Neural progenitor cell (in vitro differentiated cells): ENCODE data around the gene SLC5A4. TPM values are rescaled to one million over a fixed set of nuclear protein-coding genes. Genes with fewer than 3 reads are reported as not detected.

ENCODE experiments used
- DNase-seq: peaks from one replicate; pipeline ENCODE4 v3.0.0-alpha.2; 2016; ENCODE audit warnings: low spot score
- H2AFZ ChIP-seq: fragments of 200-600 bp; sonication (generic); replicated peaks from 2 replicates; pipeline ENCODE4 v1.6.1; 2016; ENCODE audit warnings: antibody characterized with exemption
- H3F3A ChIP-seq: fragments of 200-600 bp; sonication (generic); 2 replicates; pipeline ENCODE4 v1.6.1; 2016; ENCODE audit warnings: antibody characterized with exemption, low read depth
- H3K27ac ChIP-seq: fragments of 200-600 bp; sonication (generic); 2 replicates; pipeline ENCODE4 v1.5.1; 2016; ENCODE audit warnings: mild to moderate bottlenecking
- H3K27me3 ChIP-seq: fragments of 200-600 bp; sonication (generic); 2 replicates; pipeline ENCODE4 v1.6.1; 2016; ENCODE audit warnings: mild to moderate bottlenecking, moderate library complexity
- H3K36me3 ChIP-seq: fragments of 200-600 bp; sonication (generic); 2 replicates; pipeline ENCODE4 v1.5.1; 2016
- H3K4me1 ChIP-seq: fragments of 200-600 bp; sonication (generic); 2 replicates; pipeline ENCODE4 v1.6.1; 2016; ENCODE audit warnings: mixed run types
- H3K4me2 ChIP-seq: fragments of 200-600 bp; sonication (generic); 2 replicates; pipeline ENCODE4 v1.6.1; 2016
- H3K4me3 ChIP-seq: fragments of 200-600 bp; sonication (generic); 2 replicates; pipeline ENCODE4 v1.5.1; 2016
- H3K79me2 ChIP-seq: fragments of 200-600 bp; sonication (generic); 2 replicates; pipeline ENCODE4 v1.6.1; 2016; ENCODE audit warnings: low read depth
- H3K9ac ChIP-seq: fragments of 200-600 bp; sonication (generic); 2 replicates; pipeline ENCODE4 v1.6.1; 2016
- H3K9me3 ChIP-seq: fragments of 200-600 bp; sonication (generic); 2 replicates; pipeline ENCODE4 v1.5.1; 2016; ENCODE audit warnings: low read depth
- H4K20me1 ChIP-seq: fragments of 200-600 bp; sonication (generic); 2 replicates; pipeline ENCODE4 v1.6.1; 2016; ENCODE audit warnings: low read depth
- H3K27ac Mint-ChIP-seq: 3 replicates; pipeline ENCODE4 v1.8.0; 2021; ENCODE audit warnings: mixed read lengths
- H3K27me3 Mint-ChIP-seq: 2 replicates; pipeline ENCODE4 v1.8.0; 2022; ENCODE audit warnings: low read depth, mild to moderate bottlenecking, inconsistent platforms, moderate library complexity, mixed read lengths; ENCODE audit not compliant: insufficient read depth
- H3K36me3 Mint-ChIP-seq: 3 replicates; pipeline ENCODE4 v1.8.0; 2021; ENCODE audit warnings: mixed read lengths
- H3K4me1 Mint-ChIP-seq: 3 replicates; pipeline ENCODE4 v1.8.0; 2021; ENCODE audit warnings: mixed read lengths
- H3K4me3 Mint-ChIP-seq: 3 replicates; pipeline ENCODE4 v1.8.0; 2021; ENCODE audit warnings: mild to moderate bottlenecking, moderate library complexity, mixed read lengths
- H3K9me3 Mint-ChIP-seq: 3 replicates; pipeline ENCODE4 v1.8.0; 2020; ENCODE audit warnings: mixed read lengths
- CTCF ChIP-seq: fragments of 200-600 bp; sonication (generic); IDR thresholded peaks from 2 replicates; pipeline ENCODE4 v1.5.1; 2017; ENCODE audit warnings: antibody characterized with exemption, mild to moderate bottlenecking
- EZH2 ChIP-seq: fragments of 200-600 bp; sonication (generic); IDR thresholded peaks from 2 replicates; pipeline ENCODE4 v1.6.1; 2017; ENCODE audit warnings: antibody characterized with exemption, mild to moderate bottlenecking, moderate library complexity
- EZH2phosphoT487 ChIP-seq: fragments of 200-600 bp; sonication (generic); IDR thresholded peaks from 2 replicates; pipeline ENCODE4 v1.6.1; 2017; ENCODE audit warnings: antibody characterized with exemption
- small RNA-seq: library from RNA; depleted of rRNA; stranded (forward); fragments of <200 nt; gene quantifications from one replicate; pipeline ENCODE3, GENCODE V24; 2015
- total RNA-seq: library from RNA; depleted of rRNA; stranded (reverse); fragments of >200 nt; gene quantifications from 2 replicates; pipeline ENCODE4 v1.2.3, GENCODE V29; 2015; ENCODE audit warnings: low replicate concordance

SLC5A4 gene
- total RNA-seq, 1 donor from 2014 or later = 0.06 TPM

GRCh38 chr22:32177221-32177765, 77.9 kb downstream of the SLC5A4 start:
- no peaks in the 10 kb centered on the region for H3K9me3 ChIP-seq
- no peak for TF ChIP-seq CTCF
- H3K4me3 Mint-ChIP-seq = no peak overlapping the region

GRCh38 chr22:32175683-32176644, 79.2 kb downstream of the SLC5A4 start:
- H3K4me3 ChIP-seq = peak overlapping the region; percentile 49
- Mint-ChIP-seq H3K4me3 (peak overlapping the region; percentile 71), H3K36me3 (no peaks in the 10 kb centered on the region), H3K9me3 (no peaks in the 10 kb centered on the region), H3K27ac (no peak overlapping the region), H3K27me3 (peaks cover 18% of the 10 kb centered on the region), H3K4me1 (peaks cover 8% of the 10 kb centered on the region)
- no peaks in the 10 kb centered on the region for H3F3A ChIP-seq
- peaks cover 76% of the 10 kb centered on the region for H3K27me3 ChIP-seq
- peaks cover 7% of the 10 kb centered on the region for H3K4me1 ChIP-seq
- peak overlapping the region; percentile 88 for H2AFZ ChIP-seq
- H4K20me1 ChIP-seq = no peaks in the 10 kb centered on the region
- H3K9ac ChIP-seq = no peak overlapping the region
- peak overlapping the region; percentile 87 for H3K4me2 ChIP-seq
- TF ChIP-seq EZH2phosphoT487 (no peak), CTCF (peak; percentile 41), EZH2 (peak; percentile 65)
- H3K36me3 ChIP-seq = no peaks in the 10 kb centered on the region
- no peaks in the 10 kb centered on the region for H3K9me3 ChIP-seq
- no peaks in the 10 kb centered on the region for H3K79me2 ChIP-seq
- H3K27ac ChIP-seq = no peak overlapping the region
- peak; percentile 73 for DNase-seq

More at GRCh38 chr22:32177221-32177765, 77.9 kb downstream of the SLC5A4 start:
- no peak overlapping the region for H3K4me3 ChIP-seq
- H4K20me1 ChIP-seq = no peaks in the 10 kb centered on the region
- no peak overlapping the region for H3K27ac Mint-ChIP-seq
- no peak overlapping the region for H3K4me2 ChIP-seq
- no peak overlapping the region for H2AFZ ChIP-seq
- no peak overlapping the region for H3K27ac ChIP-seq
- H3K36me3 Mint-ChIP-seq = no peaks in the 10 kb centered on the region
- peaks cover 18% of the 10 kb centered on the region for H3K27me3 Mint-ChIP-seq
- no peaks in the 10 kb centered on the region for H3F3A ChIP-seq
- H3K27me3 ChIP-seq = peaks cover 85% of the 10 kb centered on the region
- peak; percentile 6 for DNase-seq
- no peaks in the 10 kb centered on the region for H3K9me3 Mint-ChIP-seq
- peaks cover 7% of the 10 kb centered on the region for H3K4me1 ChIP-seq
- peaks cover 8% of the 10 kb centered on the region for H3K4me1 Mint-ChIP-seq
- H3K36me3 ChIP-seq = no peaks in the 10 kb centered on the region
- no peaks in the 10 kb centered on the region for H3K79me2 ChIP-seq
- no peak overlapping the region for H3K9ac ChIP-seq

- TF ChIP-seq EZH2 = no peak
- TF ChIP-seq CTCF = no peak
- TF ChIP-seq EZH2phosphoT487 = no peak
- H3K27ac Mint-ChIP-seq = no peak overlapping the region
- DNase-seq = no peak
- Histone ChIP-seq H3F3A (no peaks in the 10 kb centered on the region), H3K79me2 (no peaks in the 10 kb centered on the region), H3K36me3 (no peaks in the 10 kb centered on the region), H4K20me1 (no peaks in the 10 kb centered on the region), H3K27ac (no peak overlapping the region), H3K27me3 (peaks cover 67% of the 10 kb centered on the region), H3K9ac (no peak overlapping the region), H3K4me3 (no peak overlapping the region), H3K9me3 (no peaks in the 10 kb centered on the region), H2AFZ (peak overlapping the region; percentile 88), H3K4me2 (no peak overlapping the region), H3K4me1 (peaks cover 7% of the 10 kb centered on the region)
- peaks cover 8% of the 10 kb centered on the region for H3K4me1 Mint-ChIP-seq
- peaks cover 18% of the 10 kb centered on the region for H3K27me3 Mint-ChIP-seq
- no peaks in the 10 kb centered on the region for H3K9me3 Mint-ChIP-seq
- peak overlapping the region; percentile 71 for H3K4me3 Mint-ChIP-seq
- no peaks in the 10 kb centered on the region for H3K36me3 Mint-ChIP-seq
These were observed 80.0 kb downstream of the SLC5A4 start for GRCh38 chr22:32175115-32175514.

Small RNA genes within 50 kb of the gene (small RNA-seq; reads per million reads assigned to genes)
- not detected for gene RF02171

Other genes with a start within 250 kb of the SLC5A4 start
- 0.06 TPM in 1 of 2 replicates, not detected in the other for gene SLC5A1, start 212.1 kb downstream of the SLC5A4 start, total RNA-seq
- 0.50 TPM in 1 of 2 replicates, not detected in the other for gene C22orf42, start 96.0 kb downstream of the SLC5A4 start, total RNA-seq
- gene RFPL2, start 50.3 kb downstream of the SLC5A4 start, total RNA-seq = 0.12 and 1.8 TPM in 2 replicates
- gene RFPL3, start 102.5 kb upstream of the SLC5A4 start, total RNA-seq = 0.09 TPM in 1 of 2 replicates, not detected in the other
- gene RTCB, start 156.9 kb upstream of the SLC5A4 start, total RNA-seq = 162 and 215 TPM in 2 replicates
- not detected in 2 replicates for gene BPIFC, start 209.1 kb upstream of the SLC5A4 start, total RNA-seq
- gene FBXO7, start 219.5 kb upstream of the SLC5A4 start, total RNA-seq = 62.5 and 65.2 TPM in 2 replicates